Smooth muscle cell of bladder (primary cell): ENCODE results near the gene INTS13. TPM values are rescaled to one million over a fixed set of nuclear protein-coding genes. Genes with fewer than 3 reads are reported as not detected.

Experiments
- total RNA-seq: library from RNA; depleted of rRNA; stranded (reverse); fragments of >200 nt; gene quantifications from 2 replicates; pipeline ENCODE4 v1.2.3, GENCODE V29; 2014

Gene INTS13, protein sequence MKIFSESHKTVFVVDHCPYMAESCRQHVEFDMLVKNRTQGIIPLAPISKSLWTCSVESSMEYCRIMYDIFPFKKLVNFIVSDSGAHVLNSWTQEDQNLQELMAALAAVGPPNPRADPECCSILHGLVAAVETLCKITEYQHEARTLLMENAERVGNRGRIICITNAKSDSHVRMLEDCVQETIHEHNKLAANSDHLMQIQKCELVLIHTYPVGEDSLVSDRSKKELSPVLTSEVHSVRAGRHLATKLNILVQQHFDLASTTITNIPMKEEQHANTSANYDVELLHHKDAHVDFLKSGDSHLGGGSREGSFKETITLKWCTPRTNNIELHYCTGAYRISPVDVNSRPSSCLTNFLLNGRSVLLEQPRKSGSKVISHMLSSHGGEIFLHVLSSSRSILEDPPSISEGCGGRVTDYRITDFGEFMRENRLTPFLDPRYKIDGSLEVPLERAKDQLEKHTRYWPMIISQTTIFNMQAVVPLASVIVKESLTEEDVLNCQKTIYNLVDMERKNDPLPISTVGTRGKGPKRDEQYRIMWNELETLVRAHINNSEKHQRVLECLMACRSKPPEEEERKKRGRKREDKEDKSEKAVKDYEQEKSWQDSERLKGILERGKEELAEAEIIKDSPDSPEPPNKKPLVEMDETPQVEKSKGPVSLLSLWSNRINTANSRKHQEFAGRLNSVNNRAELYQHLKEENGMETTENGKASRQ
- total RNA-seq = 25.3 and 28.4 TPM in 2 replicates

DNA sequence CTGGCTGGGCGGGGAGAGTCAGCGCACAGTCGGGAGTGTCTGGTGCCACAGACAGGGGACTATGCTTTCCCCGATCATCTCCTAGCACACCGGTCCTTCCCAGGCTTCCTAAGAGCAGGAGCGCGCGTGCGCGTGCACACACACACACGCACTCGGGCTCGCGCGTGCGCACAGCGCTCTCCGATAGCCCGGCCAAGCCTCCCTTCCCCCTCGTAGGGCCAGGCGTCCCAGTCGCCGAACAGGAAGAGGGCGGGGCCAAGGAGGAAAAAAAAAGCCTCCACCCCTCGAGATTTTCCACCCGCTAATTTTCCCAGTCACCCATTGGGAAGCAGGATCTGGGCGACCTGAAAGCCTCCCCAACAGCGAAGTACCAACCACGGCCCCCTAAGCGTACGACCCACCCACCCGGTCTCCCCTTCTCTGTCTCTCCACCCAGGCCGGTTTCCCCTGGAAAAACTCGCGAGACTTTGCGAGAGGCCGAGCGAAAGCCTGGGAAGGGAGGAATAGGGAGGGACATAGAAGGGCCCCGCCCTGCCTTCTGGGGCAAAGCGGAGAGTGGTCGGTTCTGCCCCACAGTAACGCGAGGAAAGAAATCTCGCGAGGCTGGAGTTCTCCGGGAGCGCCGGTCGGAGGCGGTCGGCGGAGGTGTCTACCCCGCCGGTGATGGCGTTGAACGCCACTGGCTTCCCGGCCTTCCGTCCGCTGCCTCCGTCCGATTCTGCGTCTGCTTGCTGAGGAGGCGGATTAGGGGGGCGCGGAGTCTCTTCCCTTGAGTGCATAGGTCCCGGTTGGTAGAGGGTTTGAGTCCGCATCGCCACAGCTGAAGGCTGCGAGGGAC lies at the start of gene INTS13, which contains the start of gene FGFR1OP2:
Gene INTS13 (minus strand): TSS at position 119 of the 838 bp plus-strand sequence. CDS start 1,178 bp downstream, outside the sequence.
Gene FGFR1OP2 (plus strand): TSS at position 608 of the 838 bp plus-strand sequence. CDS start 15,689 bp downstream, outside the sequence.

Other genes with a start within 250 kb of the INTS13 start
- 23.1 and 28.0 TPM in 2 replicates for gene ITPR2, start 104.8 kb downstream of the INTS13 start, total RNA-seq
- 35.3 and 49.0 TPM in 2 replicates for gene FGFR1OP2, start 489 bp upstream of the INTS13 start, total RNA-seq
- gene TM7SF3, start 76.4 kb upstream of the INTS13 start, total RNA-seq = 103 and 110 TPM in 2 replicates
- gene MED21, start 84.6 kb upstream of the INTS13 start, total RNA-seq = 37.2 and 41.5 TPM in 2 replicates
- not detected in 2 replicates for gene C12orf71, start 144.6 kb upstream of the INTS13 start, total RNA-seq